ENCODE measurements around the gene ZNF532.
"Not testable (repeated sequence)": the region's sequence is repeated elsewhere in the genome, so short reads cannot be mapped to it uniquely, and the experiment has no call there.

The ZNF532 gene

DNA sequence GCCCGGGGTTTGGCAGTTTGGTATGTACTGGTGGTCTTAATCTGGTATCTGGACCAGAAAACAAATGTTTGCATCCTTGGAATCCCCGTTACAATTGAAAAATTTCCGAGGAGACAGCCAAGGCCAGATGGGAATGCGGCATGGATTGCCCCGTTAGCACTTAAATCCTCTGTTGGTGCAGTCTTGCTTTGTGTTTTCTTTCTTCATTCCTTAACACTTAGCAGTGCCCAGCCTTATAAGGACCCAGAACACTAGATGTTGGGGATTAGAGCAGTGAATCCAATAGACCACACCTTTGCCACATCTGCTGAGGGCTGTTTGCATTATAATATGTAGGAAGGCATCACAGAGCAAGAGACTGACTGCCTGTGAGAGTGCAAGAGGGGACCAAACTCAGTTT lies 12.8 kb upstream of the ZNF532 start:
- no peak for DNase-seq

GRCh38 chr18:58852629-58853028 lies 12.0 kb upstream of the ZNF532 start:
- no peak for DNase-seq

- no peak for DNase-seq
Measured at GRCh38 chr18:58853561-58853960, 11.1 kb upstream of the ZNF532 start.

- DNase-seq = not testable (repeated sequence)
Measured at GRCh38 chr18:58855521-58855920, 9.2 kb upstream of the ZNF532 start.

DNA sequence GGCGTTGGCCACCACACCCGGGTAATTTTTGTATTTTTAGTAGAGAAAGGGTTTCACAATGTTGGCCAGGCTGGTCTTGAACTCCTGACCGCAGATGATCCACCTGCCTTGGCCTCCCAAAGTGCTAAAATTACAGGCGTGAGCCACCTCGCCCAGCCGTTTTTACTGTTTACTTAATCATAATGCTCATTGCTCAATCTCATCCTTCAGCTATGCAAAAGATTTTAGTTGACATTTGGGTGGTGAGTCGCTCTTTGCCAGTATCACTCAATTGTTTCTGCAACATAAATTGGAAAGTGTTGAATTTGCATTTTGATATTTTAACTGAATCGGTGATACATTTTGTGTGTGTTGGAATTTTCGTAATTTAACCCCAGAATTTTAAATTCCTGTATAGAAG lies 7.8 kb upstream of the ZNF532 start:
- no peak for DNase-seq

DNA sequence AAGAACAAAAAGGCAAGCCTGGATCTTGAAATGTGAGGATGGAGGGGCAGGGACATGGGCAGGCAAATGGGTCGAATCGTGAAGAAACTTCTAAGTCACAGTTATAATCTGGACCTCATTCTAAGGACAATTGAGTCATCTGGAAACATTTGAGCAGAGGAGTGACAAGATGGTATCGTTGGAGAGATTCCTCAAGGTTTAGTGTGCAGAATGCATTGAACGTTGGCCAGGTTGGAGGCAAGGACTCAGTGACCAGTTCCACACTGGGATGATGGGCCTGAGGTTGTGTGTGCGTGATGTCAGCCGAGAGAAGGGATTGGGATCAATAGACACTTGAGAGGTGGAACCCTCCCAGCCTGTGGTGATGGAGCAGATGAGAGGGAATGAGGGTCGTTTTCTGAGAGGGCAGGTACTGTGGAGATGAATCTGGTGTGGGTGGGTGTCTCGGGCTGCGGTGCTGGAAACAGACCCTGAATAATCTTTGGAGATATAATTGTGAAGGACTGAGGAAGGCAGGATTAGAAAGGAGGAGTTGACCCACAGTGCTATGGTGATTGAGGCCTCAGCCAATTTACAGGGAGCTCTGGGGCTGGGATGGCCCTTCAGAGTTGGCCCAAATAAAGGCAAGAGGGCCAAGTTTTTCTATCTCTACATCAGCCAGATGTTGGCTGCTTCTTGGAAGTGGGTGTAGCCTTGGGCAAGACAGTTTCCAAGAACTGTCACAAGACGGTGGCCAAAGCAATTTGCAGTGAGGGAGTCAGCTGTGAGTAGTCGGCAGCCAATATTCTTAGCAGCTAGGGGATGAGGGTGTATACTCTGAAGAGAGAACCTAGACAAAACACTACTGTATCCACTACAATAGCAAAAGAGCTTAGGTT lies 5.8 kb upstream of the ZNF532 start:
- no peak for DNase-seq

- no peak for DNase-seq
Measured at GRCh38 chr18:58859907-58860306, 4.8 kb upstream of the ZNF532 start.

DNA sequence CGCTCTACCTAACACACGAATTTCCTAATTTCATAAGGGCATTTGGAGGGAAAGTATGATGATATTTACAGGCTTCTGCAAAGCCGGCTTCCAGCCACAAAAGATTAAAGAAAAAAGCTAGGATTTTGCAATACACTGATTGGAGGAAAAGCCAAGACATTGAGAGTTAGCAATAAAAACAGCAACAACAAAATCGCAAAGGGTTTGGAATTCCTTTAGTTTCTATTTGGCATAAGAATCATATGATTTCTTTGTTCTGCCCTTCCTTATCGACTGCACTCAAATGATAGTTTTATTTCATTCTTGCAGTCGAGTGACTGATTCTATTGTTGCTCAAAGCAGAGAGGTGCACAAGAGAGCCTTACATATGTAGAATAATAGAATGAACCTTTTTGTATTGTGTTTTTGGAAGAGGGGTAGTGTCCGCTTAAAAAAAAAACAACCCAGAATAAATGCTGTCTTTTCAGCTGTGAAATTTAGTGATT lies 3.9 kb upstream of the ZNF532 start:
- no peak for DNase-seq

- DNase-seq = no peak
Measured at GRCh38 chr18:58861353-58861752, 3.3 kb upstream of the ZNF532 start.

DNA sequence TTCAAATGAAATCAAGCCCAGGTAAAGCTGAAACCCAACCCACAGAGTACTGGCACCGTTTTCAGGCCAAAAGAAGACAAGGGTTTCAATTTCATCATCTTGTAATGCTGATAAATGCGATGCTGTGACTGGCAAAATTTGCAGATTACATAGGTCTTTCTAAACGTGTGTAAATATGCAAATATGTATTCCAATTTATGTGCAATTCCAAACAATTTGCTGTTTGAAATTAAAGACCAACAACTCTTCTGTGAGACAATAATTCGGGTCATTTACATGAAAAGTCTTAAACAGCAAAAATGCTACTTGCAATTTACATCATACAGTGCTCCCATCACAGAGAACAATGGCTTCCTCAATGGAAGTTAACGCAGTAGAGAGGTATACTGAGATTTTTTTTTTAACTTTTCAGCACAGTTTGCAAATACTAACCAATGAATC lies 2.8 kb upstream of the ZNF532 start:
- DNase-seq = no peak

- no peak for DNase-seq
Measured at GRCh38 chr18:58862356-58862755, 2.3 kb upstream of the ZNF532 start.

- DNase-seq = peak; percentile 30
Measured at GRCh38 chr18:58862851-58863538, 1.7 kb upstream of the ZNF532 start.

- DNase-seq = peak; percentile 22
Measured at GRCh38 chr18:58863539-58864145, 1.0 kb upstream of the ZNF532 start.

DNA sequence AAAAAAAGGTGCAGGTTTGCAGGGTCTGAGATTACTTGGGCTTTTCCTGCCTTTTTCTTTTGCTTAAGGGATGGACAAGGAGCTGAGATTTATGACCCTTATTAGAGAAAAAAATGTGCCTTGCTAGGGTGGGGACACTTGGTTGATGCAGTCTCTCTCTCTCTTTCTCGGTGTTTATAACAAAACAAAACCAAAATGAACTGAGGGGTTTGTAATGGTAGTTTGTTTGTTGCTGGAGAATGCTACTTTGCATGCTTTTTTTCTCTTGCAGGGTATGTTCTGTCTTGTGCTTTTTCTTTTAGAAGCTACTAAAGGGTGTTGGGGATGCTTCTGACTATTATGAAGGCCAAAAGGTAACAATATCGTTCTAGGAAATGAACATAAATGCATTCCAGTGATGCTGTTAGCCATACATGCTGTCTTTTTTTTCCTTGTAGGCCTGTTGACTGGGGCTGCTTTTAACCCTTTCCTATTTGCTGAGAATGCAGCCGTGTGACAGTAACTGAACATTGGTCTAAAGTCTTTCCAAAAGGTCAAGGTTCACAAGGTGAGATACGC lies 435 bp downstream of the ZNF532 start:
- DNase-seq = no peak

GRCh38 chr18:58865701-58866065 lies 1.0 kb downstream of the ZNF532 start:
- DNase-seq = no peak

DNA sequence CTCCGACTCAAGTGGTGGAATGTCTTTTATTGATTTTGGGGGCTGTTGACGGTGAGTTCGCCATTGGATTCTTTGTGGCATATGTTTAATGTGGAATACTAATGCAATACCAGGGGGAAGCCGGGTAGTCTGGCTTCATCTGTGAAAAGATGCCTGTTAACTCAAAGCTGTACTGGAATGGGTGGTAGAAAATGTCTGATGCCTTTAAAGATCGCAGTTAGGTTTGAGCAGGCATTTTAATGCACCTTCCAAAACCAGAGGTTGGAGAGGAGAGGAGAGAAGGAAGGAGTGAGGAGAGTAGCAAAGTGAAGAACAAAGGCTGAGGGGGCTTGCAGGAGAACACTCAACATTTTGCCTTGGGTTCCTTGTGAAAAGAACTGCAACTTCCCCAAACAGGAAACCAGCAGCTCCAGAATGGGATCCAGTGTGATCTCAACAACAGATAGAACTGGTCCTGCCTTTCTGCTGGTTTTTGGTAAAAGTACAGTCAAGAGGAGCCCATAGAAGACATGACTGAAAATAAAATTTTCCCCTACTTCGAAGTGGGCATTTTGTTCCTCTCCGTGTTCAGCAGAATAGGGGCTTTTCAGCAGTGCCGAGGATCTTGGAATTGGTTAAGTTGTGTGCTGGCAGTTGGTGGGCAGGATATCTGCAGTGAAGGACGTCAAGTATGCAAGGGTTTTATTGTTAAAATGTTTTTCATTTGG lies 1.5 kb downstream of the ZNF532 start:
- no peak for DNase-seq

DNA sequence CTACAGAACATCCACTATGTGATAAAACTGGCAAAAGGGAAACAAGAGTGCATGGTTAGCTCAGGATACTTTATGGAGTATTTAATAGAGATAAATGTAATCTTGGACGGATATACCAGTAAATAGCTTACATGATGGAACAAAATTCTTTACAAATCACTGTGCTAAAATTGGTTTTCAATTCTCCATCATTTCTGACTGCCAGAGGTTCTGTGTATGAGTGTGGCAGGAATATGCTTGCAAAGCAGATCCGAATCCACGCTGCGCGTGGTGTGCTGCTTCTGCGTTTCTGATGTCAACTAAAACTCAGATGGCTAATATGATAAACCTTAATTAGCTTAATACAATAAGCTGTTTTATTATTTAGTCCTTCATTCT lies 2.1 kb downstream of the ZNF532 start:
- no peak for DNase-seq

DNA sequence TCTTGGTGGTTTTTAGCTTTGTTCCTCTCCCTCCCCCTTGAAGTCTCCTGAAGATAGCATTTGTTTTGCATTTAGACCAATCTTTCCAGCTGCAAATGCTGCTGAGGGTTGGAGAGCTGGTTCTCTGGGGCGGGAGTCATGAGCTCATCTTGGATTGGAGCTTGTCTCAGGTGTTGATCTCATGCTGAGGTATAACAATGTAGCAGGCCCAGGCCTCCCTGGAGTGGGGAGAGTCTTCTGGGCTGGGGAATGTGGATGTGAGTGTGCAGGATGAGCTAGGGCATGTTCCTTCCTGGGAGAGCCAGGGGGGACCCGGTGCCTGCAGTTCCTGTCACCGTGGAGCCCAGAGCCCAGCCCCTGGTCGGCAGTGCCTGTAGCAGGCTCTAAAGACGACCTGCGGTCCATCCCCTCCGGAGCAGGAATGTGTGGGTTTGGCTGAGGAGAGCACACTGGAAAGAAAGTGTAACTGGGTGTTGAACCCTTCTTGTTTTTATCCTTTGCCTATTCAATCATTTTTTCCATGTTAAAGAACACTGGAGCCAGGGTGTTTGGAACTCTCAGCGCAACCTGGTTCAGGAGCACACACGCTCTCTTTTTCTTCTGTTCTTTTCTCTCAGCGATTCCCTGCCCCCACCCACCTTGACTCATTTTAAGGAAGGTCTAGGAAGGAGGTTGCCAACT lies 2.7 kb downstream of the ZNF532 start:
- DNase-seq = no peak

- DNase-seq = no peak
Measured at GRCh38 chr18:58868440-58868839, 3.8 kb downstream of the ZNF532 start.

DNA sequence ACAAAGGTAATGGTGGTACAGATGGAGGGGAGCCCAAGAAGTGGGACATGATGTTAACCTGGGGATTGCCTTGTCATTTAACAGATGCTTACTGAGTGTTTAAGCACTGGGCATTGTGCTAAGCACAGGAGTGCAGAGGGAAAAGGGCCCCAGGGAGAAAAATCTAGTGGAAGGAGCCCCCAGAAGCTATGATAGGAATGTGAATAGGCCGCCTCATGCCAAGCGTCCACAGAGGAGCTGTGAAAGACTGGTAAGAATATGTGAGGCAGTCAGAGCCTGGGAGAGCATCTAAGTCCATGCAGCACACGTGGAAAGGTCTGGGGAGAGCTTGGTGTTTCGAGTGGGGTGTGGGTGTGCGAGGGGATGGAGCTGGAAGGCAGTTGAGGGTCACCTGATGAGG lies 5.5 kb downstream of the ZNF532 start:
- no peak for DNase-seq

DNA sequence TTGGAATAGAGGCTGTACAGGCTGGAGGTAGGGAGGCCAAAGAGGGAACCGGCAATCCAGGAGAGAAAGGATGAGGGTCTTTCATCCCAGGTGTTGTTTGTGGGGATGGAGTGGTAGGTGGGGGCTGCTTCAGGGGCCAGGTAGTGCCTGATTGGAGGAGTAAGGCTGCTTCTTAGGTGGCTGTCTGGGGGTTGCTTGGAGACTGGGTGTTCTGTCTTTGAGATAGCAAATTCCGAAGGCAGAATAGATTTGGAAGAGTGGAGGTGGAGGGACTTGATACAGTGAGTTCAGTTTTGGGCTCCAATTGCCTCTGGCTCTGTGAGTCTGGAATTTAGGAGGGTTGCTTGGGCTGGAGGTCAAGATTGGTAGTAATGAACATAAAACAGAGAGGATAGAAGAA lies 5.9 kb downstream of the ZNF532 start:
- DNase-seq = no peak
